Inflammatory macrophage treated with lipopolysaccharide for 1 hour (primary cell): ENCODE results near the gene DBN1.
A peak's percentile ranks its signal among the peaks of the same experiment; 100 is the strongest.

ENCODE experiments used
- DNase-seq, 2 donors: peaks; one replicate each; pipeline ENCODE4 v3.0.0-alpha.2; 2020 to 2022

DBN1 gene

GRCh38 chr5:177440990-177441780 lies 32.2 kb downstream of the DBN1 start:
- no peak for DNase-seq

DNA sequence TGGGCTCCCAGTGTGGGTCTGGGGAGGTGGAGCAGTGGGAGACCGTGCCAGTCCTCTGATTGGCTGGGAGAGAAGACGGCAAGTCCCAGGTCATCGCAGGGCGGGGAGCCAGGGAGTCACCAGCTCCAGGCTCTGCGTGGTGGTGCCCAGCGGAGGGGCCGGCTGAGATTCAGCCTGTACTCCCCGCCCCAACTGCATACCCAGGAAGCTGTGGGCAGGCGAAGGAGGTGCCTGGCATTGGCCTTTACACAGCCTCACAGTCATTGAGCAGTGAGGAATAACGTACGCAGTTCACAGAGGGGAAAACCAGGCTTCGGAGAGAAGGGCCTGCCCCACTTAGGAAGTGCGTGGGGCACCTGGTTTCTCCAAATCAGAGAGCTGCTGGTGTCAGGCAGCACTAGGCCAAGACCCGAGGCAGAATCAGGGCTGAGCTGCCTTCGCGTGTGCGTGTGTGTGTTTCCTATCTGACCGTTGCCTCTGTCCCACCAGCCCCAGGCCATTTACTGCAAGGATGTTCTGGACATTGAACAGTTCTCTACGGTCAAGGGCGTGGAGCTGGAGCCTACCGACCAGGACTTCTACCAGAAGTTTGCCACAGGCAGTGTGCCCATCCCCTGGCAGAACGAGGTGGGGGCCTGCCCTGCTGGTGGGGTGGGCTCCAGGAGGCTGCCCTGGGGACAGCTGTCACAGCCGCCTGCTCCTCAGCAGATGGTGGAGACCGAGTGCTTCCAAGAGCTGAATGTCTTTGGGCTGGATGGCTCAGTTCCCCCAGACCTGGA lies 33.0 kb downstream of the DBN1 start:
- DNase-seq = peak in 1 of 2 donors; percentile 23

DNA sequence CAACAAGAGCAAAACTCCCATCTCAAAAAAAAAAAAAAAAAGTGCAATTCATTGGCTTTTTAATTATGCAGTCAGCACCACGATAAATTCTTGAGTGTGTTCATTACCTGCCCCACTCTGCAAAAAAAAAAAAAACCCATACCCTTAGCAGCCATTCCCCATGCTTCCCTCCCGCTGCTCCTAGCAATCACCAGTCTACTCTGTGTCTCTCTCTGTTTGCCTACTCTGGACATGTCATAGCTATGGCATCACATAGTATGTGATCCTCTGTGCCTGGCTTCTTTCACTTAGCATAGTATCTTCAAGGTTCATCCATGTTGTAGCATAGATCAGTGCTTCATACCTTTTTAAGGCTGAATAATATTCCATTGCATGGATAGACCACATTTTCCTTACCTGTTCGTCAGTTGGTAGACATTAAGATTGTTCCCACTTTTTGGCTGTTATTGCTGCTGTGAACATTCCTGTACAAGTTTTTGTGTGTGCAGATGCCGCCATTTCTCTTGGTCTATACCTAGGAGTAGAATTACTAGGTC lies 33.8 kb downstream of the DBN1 start:
- no peak for DNase-seq

GRCh38 chr5:177438468-177438867 lies 35.0 kb downstream of the DBN1 start:
- no peak for DNase-seq

DNA sequence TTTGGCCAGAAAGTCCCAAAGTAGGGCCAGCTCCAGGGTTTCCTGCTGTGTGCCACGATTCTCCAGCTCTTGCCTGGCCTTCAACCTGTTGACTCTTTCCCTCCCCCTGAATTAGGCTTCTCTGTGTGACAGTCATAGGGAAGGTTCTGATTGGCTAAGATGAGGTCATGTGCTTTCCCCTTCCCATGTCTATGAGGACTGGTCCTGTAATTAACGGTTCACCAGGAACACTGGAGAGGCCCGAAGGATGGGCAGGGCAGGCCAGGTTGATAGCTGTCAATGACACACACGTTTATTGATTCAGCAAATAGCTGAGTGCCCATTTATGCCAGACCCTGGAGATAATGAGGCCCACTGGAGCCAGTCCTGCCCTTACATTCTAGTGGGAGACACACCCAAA lies 35.8 kb downstream of the DBN1 start:
- DNase-seq = no peak

GRCh38 chr5:177435847-177436536 lies 37.4 kb downstream of the DBN1 start:
- DNase-seq = no peak

DNA sequence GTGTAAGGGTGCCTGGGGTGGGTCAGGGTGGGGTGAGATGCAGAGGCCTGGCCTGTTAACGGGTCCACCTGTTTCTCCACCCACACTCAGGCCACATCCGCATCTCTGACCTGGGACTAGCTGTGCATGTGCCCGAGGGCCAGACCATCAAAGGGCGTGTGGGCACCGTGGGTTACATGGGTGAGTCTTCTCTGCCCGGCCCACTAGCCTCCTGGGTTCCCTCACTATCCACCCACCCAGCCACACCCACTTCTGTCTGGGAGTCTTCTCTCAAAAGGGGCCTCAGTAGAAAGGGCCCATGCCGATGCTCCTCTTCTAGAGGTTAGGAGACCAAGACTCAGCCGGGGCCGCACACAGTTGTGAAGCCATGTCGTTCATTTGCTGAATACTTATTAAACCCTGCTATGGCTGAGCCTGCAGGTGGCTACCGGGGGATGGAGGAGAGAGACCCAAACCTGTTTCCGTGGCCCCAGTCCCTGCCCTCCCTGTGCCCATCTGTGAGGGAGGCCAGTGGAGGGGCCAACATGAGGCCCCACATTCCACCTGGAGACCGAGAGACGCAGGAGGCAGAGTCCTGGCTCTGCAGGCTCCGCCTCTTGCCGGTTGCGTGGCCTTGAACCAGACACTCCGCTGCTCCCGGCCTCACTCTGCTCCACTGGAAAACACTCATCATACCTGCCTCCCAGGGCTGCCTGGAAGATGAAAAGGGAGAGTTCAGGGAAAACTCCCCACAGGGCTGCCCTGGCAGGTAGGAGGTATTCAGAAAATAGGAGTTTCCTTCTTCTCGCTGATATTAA lies 38.3 kb downstream of the DBN1 start:
- DNase-seq = no peak

DNA sequence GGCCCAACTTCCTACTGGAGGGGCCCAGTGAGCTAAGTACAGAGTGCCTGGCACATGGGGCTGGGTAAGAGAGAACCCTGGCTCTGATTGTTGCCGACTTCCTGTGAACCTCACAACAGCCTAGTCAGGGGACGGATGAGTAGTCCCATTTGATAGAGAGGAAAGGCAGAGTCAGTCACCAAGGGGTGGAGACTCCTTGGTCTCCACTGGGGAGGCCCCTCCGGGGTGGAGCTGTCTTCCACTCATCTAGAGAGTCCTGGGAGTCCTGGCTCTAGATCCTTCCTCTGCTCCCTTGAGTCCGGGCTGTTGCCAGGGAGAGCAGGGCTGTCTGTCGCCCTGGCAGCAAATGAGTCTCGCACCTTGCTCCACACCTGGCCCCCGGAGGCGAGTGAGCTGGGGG lies 39.0 kb downstream of the DBN1 start:
- DNase-seq = no peak

DNA sequence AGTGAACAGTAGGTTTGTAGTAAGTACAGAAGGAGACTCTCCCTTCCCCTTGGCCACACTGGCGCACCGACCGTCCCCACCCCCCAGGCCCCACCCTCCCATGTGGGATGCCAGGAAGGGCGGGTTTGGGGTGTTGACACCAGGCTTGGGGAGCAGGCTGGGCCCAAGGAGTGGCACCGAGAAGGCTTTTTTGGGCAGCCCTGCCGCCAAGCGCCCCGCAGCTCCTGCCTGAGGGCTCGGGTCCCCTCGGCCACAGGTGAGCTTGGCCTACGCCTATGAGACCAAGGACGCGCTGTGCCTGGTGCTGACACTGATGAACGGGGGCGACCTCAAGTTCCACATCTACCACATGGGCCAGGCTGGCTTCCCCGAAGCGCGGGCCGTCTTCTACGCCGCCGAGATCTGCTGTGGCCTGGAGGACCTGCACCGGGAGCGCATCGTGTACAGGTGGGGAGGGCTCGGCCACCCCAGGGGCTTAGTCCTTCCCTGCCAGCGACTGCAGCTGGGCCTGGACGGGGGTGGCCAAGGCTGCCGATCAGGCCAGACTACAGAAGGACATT lies 39.7 kb downstream of the DBN1 start:
- DNase-seq = no peak

- DNase-seq = no peak
These were observed 40.4 kb downstream of the DBN1 start for GRCh38 chr5:177432839-177433657.

GRCh38 chr5:177432143-177432838 lies 41.1 kb downstream of the DBN1 start:
- DNase-seq = no peak

- no peak for DNase-seq
These were observed 41.9 kb downstream of the DBN1 start for GRCh38 chr5:177431317-177432142.

- DNase-seq = no peak
These were observed 42.5 kb downstream of the DBN1 start for GRCh38 chr5:177430972-177431316.

DNA sequence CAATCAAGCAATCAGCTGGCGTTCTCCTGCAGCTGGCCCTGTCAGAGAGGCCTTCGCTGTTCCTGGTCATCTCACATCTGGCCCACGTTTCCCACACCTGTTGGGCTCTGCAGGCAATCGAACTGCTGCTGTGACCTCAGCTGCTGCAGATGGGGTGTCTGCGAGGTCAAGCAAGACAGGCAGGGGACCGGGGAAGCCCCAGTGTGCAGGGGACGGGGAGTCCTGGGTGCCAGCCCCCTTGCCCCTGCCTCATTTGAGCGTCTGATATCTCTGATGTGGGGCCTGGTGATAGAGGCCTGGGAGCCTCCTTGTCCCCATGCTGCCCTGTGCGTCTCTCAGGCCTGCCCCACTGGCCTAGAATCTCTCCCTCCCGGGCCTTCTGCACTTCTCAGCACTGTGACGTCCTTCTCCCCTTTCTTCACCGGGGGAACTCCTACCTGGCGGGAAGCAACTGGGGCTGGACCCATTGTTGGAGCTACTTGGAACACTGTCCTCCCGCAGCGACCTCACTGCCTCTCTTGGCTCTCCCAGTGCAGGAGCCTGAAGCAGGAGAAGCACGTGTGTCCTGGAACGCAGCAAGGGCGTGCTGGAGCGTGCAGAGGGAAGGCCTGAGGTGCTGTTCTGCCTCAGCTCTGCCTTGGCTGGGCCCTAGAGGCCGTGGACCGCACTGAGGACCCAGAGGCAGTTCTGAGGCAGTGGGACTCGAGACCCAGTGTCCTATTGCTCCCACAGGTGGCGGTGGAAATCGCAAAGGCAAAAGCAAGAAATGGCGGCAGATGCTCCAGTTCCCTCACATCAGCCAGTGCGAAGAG lies 43.1 kb downstream of the DBN1 start:
- DNase-seq = no peak

DNA sequence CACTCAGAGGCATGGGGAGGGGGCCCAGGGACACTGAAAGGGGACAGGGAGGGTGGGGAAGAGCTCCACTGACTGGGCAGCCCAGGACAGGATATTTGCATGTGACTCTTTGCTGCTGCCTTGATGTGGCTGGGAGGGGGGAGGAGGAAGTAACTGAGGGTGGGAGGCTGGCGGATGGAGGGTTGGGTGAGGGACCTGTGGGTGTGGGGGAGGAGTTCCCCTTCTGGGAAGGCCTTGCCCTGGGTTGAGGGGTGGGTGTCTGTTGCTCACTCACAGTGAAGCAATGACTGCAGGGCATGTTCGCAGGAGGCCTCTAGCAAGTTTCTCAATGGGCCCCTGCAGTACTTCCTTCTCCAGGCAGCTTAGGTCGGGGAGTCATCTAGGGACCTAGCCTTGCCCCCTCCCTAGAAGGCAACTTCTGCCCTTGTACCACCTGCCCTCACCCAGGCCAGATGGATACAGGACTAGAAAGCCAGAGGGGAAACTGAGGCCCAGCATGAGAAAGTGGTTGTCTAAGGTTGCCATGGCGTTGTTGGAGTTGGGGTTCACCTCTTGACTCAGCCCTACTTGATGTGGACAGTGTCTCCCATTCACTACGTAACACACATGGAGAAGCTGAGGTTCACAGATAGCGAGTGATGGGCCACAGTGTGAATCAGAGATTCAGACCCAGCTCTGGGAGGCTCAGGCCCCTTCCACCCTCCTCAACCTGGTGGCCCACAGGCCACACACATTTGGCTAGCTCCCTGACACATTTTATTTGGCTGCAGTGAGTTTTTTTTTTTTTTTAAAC lies 44.0 kb downstream of the DBN1 start:
- peak; percentile 95 to 98 for DNase-seq

DNA sequence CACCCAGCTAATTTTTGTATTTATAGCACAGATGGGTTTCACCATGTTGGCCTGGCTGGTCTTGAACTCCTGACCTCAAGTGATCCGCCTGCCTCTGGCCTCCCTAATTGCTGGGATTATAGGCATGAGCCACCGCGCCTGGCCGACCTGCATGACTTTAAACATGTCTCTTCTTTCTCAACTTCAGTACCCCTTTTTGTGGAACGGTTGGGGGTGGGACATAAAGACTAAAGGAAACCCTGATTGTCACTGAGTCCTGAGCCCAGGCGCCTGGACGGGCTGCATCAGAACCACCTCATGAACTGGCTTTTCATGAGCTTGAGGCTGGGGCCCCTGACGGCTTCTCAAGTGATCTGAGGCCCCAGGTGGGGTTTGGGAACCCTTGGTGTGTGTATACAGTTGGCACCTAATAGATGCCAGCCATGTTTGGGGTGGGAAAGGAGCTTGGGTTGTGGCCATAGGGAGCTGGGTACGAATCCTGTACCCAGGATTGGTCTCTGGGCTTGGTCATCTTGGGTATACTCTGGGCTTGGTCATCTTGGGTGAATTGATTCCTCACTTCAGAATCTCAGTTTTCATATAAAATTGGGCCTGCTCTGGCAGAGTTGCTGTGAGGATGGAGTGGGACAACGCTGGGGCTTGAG lies 44.7 kb downstream of the DBN1 start:
- no peak for DNase-seq

DNA sequence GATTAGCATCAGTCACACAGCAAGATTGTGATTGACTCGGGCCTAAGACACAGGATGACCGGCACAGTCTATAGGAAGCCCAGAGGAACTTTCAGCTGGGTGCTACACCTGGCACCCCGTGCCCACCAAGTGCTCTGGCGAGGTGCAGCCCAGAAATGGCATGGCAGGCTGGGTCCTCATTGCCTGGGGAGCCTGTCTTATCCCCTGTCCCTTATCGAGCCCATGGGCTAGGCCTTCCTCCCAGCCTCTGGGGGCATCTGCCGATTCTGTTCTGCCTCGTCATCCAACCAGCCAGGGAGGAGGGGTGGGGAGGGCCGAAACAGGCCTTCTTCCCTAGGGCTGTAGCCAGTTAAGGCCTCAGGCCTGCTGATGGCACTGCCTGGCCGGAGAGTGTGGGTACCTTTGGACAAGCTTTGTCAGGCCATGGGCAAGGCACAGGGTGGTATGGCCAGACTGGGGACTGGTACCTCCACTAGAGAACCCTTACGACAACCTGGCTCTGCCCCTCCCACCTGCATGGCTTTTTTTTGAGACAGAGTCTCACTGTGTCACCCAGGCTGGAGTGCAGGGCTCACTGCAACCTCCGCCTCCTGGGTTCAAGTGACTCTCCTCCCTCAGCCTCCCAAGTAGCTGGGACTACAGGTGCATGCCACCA lies 45.4 kb downstream of the DBN1 start:
- peak; percentile 27 to 28 for DNase-seq
